MM.1S (cell line): Measurements from ENCODE around the gene ULK4.
A peak's percentile ranks its signal among the peaks of the same experiment; 100 is the strongest.

Experiments used
- CTCF ChIP-seq: fragments of 300-600 bp; sonication (generic); IDR thresholded peaks from 2 replicates; pipeline ENCODE4 v1.5.1; 2016; ENCODE audit warnings: antibody characterized with exemption, low read length, mixed read lengths
- EZH2 ChIP-seq: fragments of 300-600 bp; sonication (generic); optimal IDR thresholded peaks from 2 replicates; pipeline ENCODE3; 2017; ENCODE audit warnings: low read depth, mild to moderate bottlenecking, antibody characterized with exemption, low read length, mixed read lengths

GRCh38 chr3:41792806-41793205, 169.1 kb downstream of the ULK4 start:
- TF ChIP-seq EZH2 (no peak), CTCF (peak; percentile 34)
